H9 (cell line): ENCODE data around the gene GAR1. TPM values are rescaled to one million over a fixed set of nuclear protein-coding genes. Genes with fewer than 3 reads are reported as not detected.

Experiments used
- DNase-seq: peaks from one replicate; pipeline ENCODE4 v3.0.0-alpha.2; 2017
- H2AFZ ChIP-seq: one replicate; pipeline ENCODE4 v1.6.1; 2013; ENCODE audit warnings: mild to moderate bottlenecking, low read length, control low read depth, moderate library complexity
- H2AK5ac ChIP-seq: 2 replicates; pipeline ENCODE4 v1.6.1; 2013; ENCODE audit warnings: low read length, control low read depth, mixed read lengths; ENCODE audit not compliant: insufficient read length
- H2BK120ac ChIP-seq: one replicate; pipeline ENCODE4 v1.6.1; 2013; ENCODE audit warnings: low read depth, mild to moderate bottlenecking, low read length, control low read depth, inconsistent platforms; ENCODE audit not compliant: poor library complexity, severe bottlenecking
- H2BK12ac ChIP-seq: 2 replicates; pipeline ENCODE4 v1.6.1; 2013; ENCODE audit warnings: low read length, control low read depth, mixed read lengths, low read depth; ENCODE audit not compliant: insufficient read length
- H2BK15ac ChIP-seq: 2 replicates; pipeline ENCODE4 v1.6.1; 2013; ENCODE audit warnings: low read depth, low read length, control low read depth
- H2BK20ac ChIP-seq: one replicate; pipeline ENCODE4 v1.6.1; 2013; ENCODE audit warnings: low read depth, mild to moderate bottlenecking, low read length, control low read depth, inconsistent platforms; ENCODE audit not compliant: poor library complexity, severe bottlenecking
- H2BK5ac ChIP-seq: 2 replicates; pipeline ENCODE4 v1.6.1; 2013; ENCODE audit warnings: low read length, control low read depth, mixed read lengths; ENCODE audit not compliant: insufficient read length
- H3K14ac ChIP-seq: 2 replicates; pipeline ENCODE4 v1.6.1; 2013; ENCODE audit warnings: low read length, control low read depth; ENCODE audit not compliant: insufficient read depth
- H3K18ac ChIP-seq: 2 replicates; pipeline ENCODE4 v1.6.1; 2013; ENCODE audit warnings: low read depth, mild to moderate bottlenecking, mixed read lengths, low read length, control low read depth; ENCODE audit not compliant: insufficient read length
- H3K23ac ChIP-seq: 2 replicates; pipeline ENCODE4 v1.6.1; 2013; ENCODE audit warnings: low read length, control low read depth, mixed read lengths, low read depth; ENCODE audit not compliant: insufficient read length
- H3K23me2 ChIP-seq: 2 replicates; pipeline ENCODE4 v1.6.1; 2013; ENCODE audit warnings: low read depth, mild to moderate bottlenecking, mixed read lengths, low read length, control low read depth; ENCODE audit not compliant: insufficient read length, poor library complexity, severe bottlenecking
- H3K27ac ChIP-seq: 2 replicates; pipeline ENCODE4 v1.5.1; 2013; ENCODE audit warnings: low read length, control low read depth, mixed read lengths, low read depth; ENCODE audit not compliant: insufficient read length
- H3K27me3 ChIP-seq: 2 replicates; pipeline ENCODE4 v1.6.1; 2013; ENCODE audit warnings: low read length, control low read depth, inconsistent platforms; ENCODE audit not compliant: insufficient read depth
- H3K4ac ChIP-seq: 2 replicates; pipeline ENCODE4 v1.6.1; 2013; ENCODE audit warnings: low read depth, mild to moderate bottlenecking, control low read depth, inconsistent platforms, low read length, moderate library complexity
- H3K4me1 ChIP-seq: 2 replicates; pipeline ENCODE4 v1.6.1; 2013; ENCODE audit warnings: low read length, control low read depth, inconsistent platforms; ENCODE audit not compliant: insufficient read depth
- H3K4me2 ChIP-seq: 2 replicates; pipeline ENCODE4 v1.6.1; 2013; ENCODE audit warnings: low read length, control low read depth, mixed read lengths; ENCODE audit not compliant: insufficient read length, insufficient read depth
- H3K56ac ChIP-seq: 2 replicates; pipeline ENCODE4 v1.6.1; 2013; ENCODE audit warnings: low read depth, mild to moderate bottlenecking, mixed read lengths, low read length, control low read depth; ENCODE audit not compliant: insufficient read length
- H3K79me1 ChIP-seq: 2 replicates; pipeline ENCODE4 v1.6.1; 2013; ENCODE audit warnings: low read depth, mild to moderate bottlenecking, moderate library complexity, low read length, control low read depth, inconsistent platforms; ENCODE audit not compliant: insufficient read depth, poor library complexity, severe bottlenecking
- H3K79me2 ChIP-seq: 2 replicates; pipeline ENCODE4 v1.6.1; 2013; ENCODE audit warnings: low read length, control low read depth, inconsistent platforms; ENCODE audit not compliant: insufficient read depth
- H3K9ac ChIP-seq: 2 replicates; pipeline ENCODE4 v1.6.1; 2013; ENCODE audit warnings: low read length, control low read depth, mixed read lengths; ENCODE audit not compliant: insufficient read length; ENCODE audit errors: extremely low read depth
- H3K9me3 ChIP-seq: one replicate; pipeline ENCODE4 v1.6.1; 2013; ENCODE audit warnings: low read depth, low read length, inconsistent platforms; ENCODE audit not compliant: control insufficient read depth
- H3T11ph ChIP-seq: one replicate; pipeline ENCODE4 v1.6.1; 2013; ENCODE audit warnings: mild to moderate bottlenecking, low read length, control low read depth, inconsistent platforms
- H4K20me1 ChIP-seq: one replicate; pipeline ENCODE4 v1.6.1; 2013; ENCODE audit not compliant: control insufficient read depth, insufficient read length, insufficient read depth
- H4K5ac ChIP-seq: 2 replicates; pipeline ENCODE4 v1.6.1; 2013; ENCODE audit warnings: low read depth, mild to moderate bottlenecking, mixed read lengths, low read length, control low read depth; ENCODE audit not compliant: insufficient read length
- H4K8ac ChIP-seq: replicated peaks from 2 replicates; pipeline ENCODE4 v1.6.1; 2013; ENCODE audit warnings: low read length, control low read depth, mixed read lengths, low read depth; ENCODE audit not compliant: insufficient read length
- H4K91ac ChIP-seq: 2 replicates; pipeline ENCODE4 v1.6.1; 2013; ENCODE audit warnings: low read depth, mild to moderate bottlenecking, moderate library complexity, mixed read lengths, low read length, control low read depth; ENCODE audit not compliant: insufficient read length
- H3K27ac Mint-ChIP-seq, 3 experiments: 2 replicates in 2 of 3; 3 replicates in 1 of 3; pipeline ENCODE4 v1.8.0; 2020 to 2021; ENCODE audit warnings: mixed read lengths in 3 of 3, mild to moderate bottlenecking in 1 of 3, moderate library complexity in 1 of 3
- H3K27me3 Mint-ChIP-seq: 2 replicates; pipeline ENCODE4 v1.8.0; 2021; ENCODE audit warnings: low read depth, mild to moderate bottlenecking, moderate library complexity, mixed read lengths
- H3K36me3 Mint-ChIP-seq, 3 experiments: 2 replicates in 2 of 3; 3 replicates in 1 of 3; pipeline ENCODE4 v1.8.0; 2020 to 2021; ENCODE audit warnings: low read depth in 3 of 3, mixed read lengths in 3 of 3; ENCODE audit not compliant: insufficient read depth in 1 of 3
- H3K4me1 Mint-ChIP-seq, 2 experiments: 2 replicates each; pipeline ENCODE4 v1.8.0; 2020; ENCODE audit warnings: mixed read lengths in 2 of 2
- H3K4me3 Mint-ChIP-seq, 2 experiments: 2 replicates in 1 of 2; 3 replicates in 1 of 2; pipeline ENCODE4 v1.8.0; 2020 to 2021; ENCODE audit warnings: mild to moderate bottlenecking in 2 of 2, mixed read lengths in 2 of 2, moderate library complexity in 1 of 2
- H3K9me3 Mint-ChIP-seq, 2 experiments: 2 replicates in 1 of 2; 3 replicates in 1 of 2; pipeline ENCODE4 v1.8.0; 2020; ENCODE audit warnings: mild to moderate bottlenecking in 2 of 2, mixed read lengths in 2 of 2, moderate library complexity in 1 of 2
- CTCF ChIP-seq: fragments of 200-600 bp; sonication (generic); conservative IDR thresholded peaks from 3 replicates; pipeline ENCODE4 v1.8.0; 2021; ENCODE audit warnings: antibody characterized with exemption, mild to moderate bottlenecking
- WGBS: extraction: QIAGEN DNeasy Blood & Tissue Kit; methylation state at CpG from one replicate; pipeline ENCODE4 v1.1.7; 2013; ENCODE audit warnings: missing lambda C conversion rate, low lambda C conversion rate, mixed read lengths; ENCODE audit not compliant: insufficient read length; ENCODE audit errors: extremely low coverage; 5-methylcytosine and 5-hydroxymethylcytosine counted together
- total RNA-seq: library from RNA; stranded (reverse); gene quantifications from 2 replicates; pipeline ENCODE4 v1.2.1, GENCODE V29; 2021

GAR1 gene
- total RNA-seq, 1 experiment from 2014 or later, result 45.3 TPM

- H3K79me1 ChIP-seq, result peaks cover 6% of the 10 kb centered on the region
- no peak overlapping the region for H2BK120ac ChIP-seq
- H3T11ph ChIP-seq, result no peak overlapping the region
- WGBS, result no CpG with 5 or more reads among the region's 2 CpGs
- H3K23me2 ChIP-seq, result peaks cover 4% of the 10 kb centered on the region
- no peaks in the 10 kb centered on the region; a peak in 1 of 5 replicates for H3K9me3 Mint-ChIP-seq
- H3K56ac ChIP-seq, result no peak overlapping the region
- H3K4ac ChIP-seq, result no peak overlapping the region
- H3K4me3 Mint-ChIP-seq, result no peak overlapping the region
- H2BK12ac ChIP-seq, result no peak overlapping the region
- H4K5ac ChIP-seq, result no peak overlapping the region
- no peaks in the 10 kb centered on the region for H4K20me1 ChIP-seq
- H2BK15ac ChIP-seq, result no peak overlapping the region
- H3K27me3 ChIP-seq, result no peaks in the 10 kb centered on the region
- no peak overlapping the region for H3K14ac ChIP-seq
- H3K18ac ChIP-seq, result no peak overlapping the region
- H3K23ac ChIP-seq, result no peak overlapping the region
- no peak overlapping the region for H2BK5ac ChIP-seq
- no peak for DNase-seq
- H3K9me3 ChIP-seq, result no peaks in the 10 kb centered on the region
- H4K8ac ChIP-seq, result no peak overlapping the region
- H3K4me1 ChIP-seq, result no peaks in the 10 kb centered on the region
- no peaks in the 10 kb centered on the region for H3K27me3 Mint-ChIP-seq
- no peak overlapping the region; a peak in 1 of 7 replicates for H3K27ac Mint-ChIP-seq
- peaks cover 13% of the 10 kb centered on the region for H3K79me2 ChIP-seq
- no peak overlapping the region for H4K91ac ChIP-seq
- H3K36me3 Mint-ChIP-seq, result peaks cover 37 to 79% (median 72%) of the 10 kb centered on the region in 3 experiments
- no peak overlapping the region for H3K4me2 ChIP-seq
- H3K9ac ChIP-seq, result no peak overlapping the region
- H3K27ac ChIP-seq, result no peak overlapping the region
- no peak overlapping the region for H2AFZ ChIP-seq
- TF ChIP-seq CTCF, result no peak
- H2BK20ac ChIP-seq, result no peak overlapping the region
- H2AK5ac ChIP-seq, result no peak overlapping the region
- H3K4me1 Mint-ChIP-seq, result peaks cover 11 to 12% of the 10 kb centered on the region in 2 experiments
These were observed 5.6 kb downstream of the GAR1 start for GRCh38 chr4:109821185-109821584.
